Glutamatergic neuron (in vitro differentiated cells): ENCODE results near the gene RNF212. TPM values are rescaled to one million over a fixed set of nuclear protein-coding genes. Genes with fewer than 3 reads are reported as not detected.

ENCODE experiments used
- DNase-seq: peaks from one replicate; pipeline ENCODE4 v3.0.0; 2022
- H3K27ac Mint-ChIP-seq: one replicate; pipeline ENCODE4 v1.8.0; 2020; ENCODE audit warnings: mild to moderate bottlenecking, mixed read lengths, inconsistent platforms; ENCODE audit not compliant: unreplicated experiment
- H3K27me3 Mint-ChIP-seq: one replicate; pipeline ENCODE4 v1.8.0; 2020; ENCODE audit warnings: mild to moderate bottlenecking, moderate library complexity, mixed read lengths, inconsistent platforms; ENCODE audit not compliant: unreplicated experiment
- H3K36me3 Mint-ChIP-seq: one replicate; pipeline ENCODE4 v1.8.0; 2020; ENCODE audit warnings: mild to moderate bottlenecking, mixed read lengths, inconsistent platforms; ENCODE audit not compliant: unreplicated experiment
- H3K4me1 Mint-ChIP-seq: one replicate; pipeline ENCODE4 v1.8.0; 2020; ENCODE audit warnings: mild to moderate bottlenecking, low read depth, mixed read lengths, inconsistent platforms; ENCODE audit not compliant: unreplicated experiment
- H3K4me3 Mint-ChIP-seq: one replicate; pipeline ENCODE4 v1.8.0; 2020; ENCODE audit warnings: mild to moderate bottlenecking, mixed read lengths, inconsistent platforms; ENCODE audit not compliant: unreplicated experiment
- H3K9me3 Mint-ChIP-seq: one replicate; pipeline ENCODE4 v1.8.0; 2020; ENCODE audit warnings: mild to moderate bottlenecking, moderate library complexity, mixed read lengths, inconsistent platforms; ENCODE audit not compliant: unreplicated experiment
- CTCF ChIP-seq: fragments of 200-600 bp; sonication (generic); IDR thresholded peaks from one replicate; pipeline ENCODE4 v1.5.0; 2021; ENCODE audit not compliant: partially characterized antibody, unreplicated experiment
- total RNA-seq: library from RNA; stranded (reverse); fragmentation: NEBNext Ultra II Directional; extraction: Animal tissue kit (Norgen Biotek cat#: 25700); gene quantifications from one replicate; pipeline ENCODE4 v1.2.1, GENCODE V29; 2021; ENCODE audit not compliant: unreplicated experiment

Gene RNF212
- total RNA-seq, 1 donor from 2014 or later, result 11.1 TPM

GRCh38 chr4:1122505-1122904 lies 9.1 kb upstream of the RNF212 start:
- no peak overlapping the region for H3K27ac Mint-ChIP-seq
- no peak for TF ChIP-seq CTCF
- H3K4me1 Mint-ChIP-seq, result no peaks in the 10 kb centered on the region
- no peak for DNase-seq
- no peak overlapping the region for H3K4me3 Mint-ChIP-seq
- H3K36me3 Mint-ChIP-seq, result no peaks in the 10 kb centered on the region
- H3K9me3 Mint-ChIP-seq, result no peaks in the 10 kb centered on the region
- H3K27me3 Mint-ChIP-seq, result no peaks in the 10 kb centered on the region

- TF ChIP-seq CTCF, result no peak
- Mint-ChIP-seq H3K9me3 (peaks cover 4% of the 10 kb centered on the region), H3K27ac (no peak overlapping the region), H3K4me3 (no peak overlapping the region), H3K36me3 (peaks cover 4% of the 10 kb centered on the region), H3K4me1 (peaks cover 4% of the 10 kb centered on the region), H3K27me3 (peaks cover 6% of the 10 kb centered on the region)
- no peak for DNase-seq
Observed at GRCh38 chr4:1116838-1117237, 3.5 kb upstream of the RNF212 start.

GRCh38 chr4:1115528-1116293 lies 2.3 kb upstream of the RNF212 start:
- no peak overlapping the region for H3K4me3 Mint-ChIP-seq
- peaks cover 10% of the 10 kb centered on the region for H3K9me3 Mint-ChIP-seq
- TF ChIP-seq CTCF, result no peak
- H3K27ac Mint-ChIP-seq, result no peak overlapping the region
- peaks cover 9% of the 10 kb centered on the region for H3K4me1 Mint-ChIP-seq
- H3K27me3 Mint-ChIP-seq, result peaks cover 8% of the 10 kb centered on the region
- DNase-seq, result no peak
- H3K36me3 Mint-ChIP-seq, result peaks cover 9% of the 10 kb centered on the region

- Mint-ChIP-seq H3K4me3 (no peak overlapping the region), H3K27ac (no peak overlapping the region), H3K27me3 (peaks cover 8% of the 10 kb centered on the region)
Observed at GRCh38 chr4:1112821-1113182, 562 bp downstream of the RNF212 start.

More at GRCh38 chr4:1112821-1113182, 562 bp downstream of the RNF212 start:
- Mint-ChIP-seq H3K4me1 (peaks cover 9% of the 10 kb centered on the region), H3K9me3 (peaks cover 10% of the 10 kb centered on the region), H3K36me3 (peaks cover 9% of the 10 kb centered on the region)
- no peak for TF ChIP-seq CTCF
- DNase-seq, result no peak
